Measurements from ENCODE around the gene VDR.
"Not testable (repeated sequence)": the region's sequence is repeated elsewhere in the genome, so short reads cannot be mapped to it uniquely, and the experiment has no call there.

Gene VDR

GRCh38 chr12:47811072-47811396, 93.8 kb downstream of the VDR start:
- DNase-seq = no peak

GRCh38 chr12:47809518-47809917, 95.3 kb downstream of the VDR start:
- not testable (repeated sequence) for DNase-seq

- DNase-seq = peak; percentile 76
These were observed 96.0 kb downstream of the VDR start for GRCh38 chr12:47808574-47809365.

- DNase-seq = peak; percentile 91
These were observed 96.7 kb downstream of the VDR start for GRCh38 chr12:47808050-47808449.

- no peak for DNase-seq
These were observed 97.5 kb downstream of the VDR start for GRCh38 chr12:47807338-47807737.

- DNase-seq = no peak
These were observed 99.4 kb downstream of the VDR start for GRCh38 chr12:47805417-47805816.

GRCh38 chr12:47804171-47804570, 100.6 kb downstream of the VDR start:
- no peak for DNase-seq

GRCh38 chr12:47803191-47803875, 101.5 kb downstream of the VDR start:
- no peak for DNase-seq

GRCh38 chr12:47802312-47802711, 102.5 kb downstream of the VDR start:
- no peak for DNase-seq

GRCh38 chr12:47801904-47802246, 102.9 kb downstream of the VDR start:
- DNase-seq = no peak

GRCh38 chr12:47801170-47801903, 103.5 kb downstream of the VDR start:
- DNase-seq = no peak

- no peak for DNase-seq
These were observed 104.2 kb downstream of the VDR start for GRCh38 chr12:47800582-47800981.

- DNase-seq = no peak
These were observed 105.3 kb downstream of the VDR start for GRCh38 chr12:47799357-47799955.

- DNase-seq = no peak
These were observed 106.3 kb downstream of the VDR start for GRCh38 chr12:47798382-47798948.

- peak; percentile 75 for DNase-seq
These were observed 107.4 kb downstream of the VDR start for GRCh38 chr12:47797441-47797840.

GRCh38 chr12:47795814-47796411, 108.9 kb downstream of the VDR start:
- no peak for DNase-seq

GRCh38 chr12:47795121-47795813, 109.5 kb downstream of the VDR start:
- DNase-seq = no peak

GRCh38 chr12:47794679-47795078, 110.1 kb downstream of the VDR start:
- DNase-seq = no peak

- no peak for DNase-seq
These were observed 111.6 kb downstream of the VDR start for GRCh38 chr12:47793015-47793681.

GRCh38 chr12:47791874-47792273, 112.9 kb downstream of the VDR start:
- DNase-seq = no peak

Measured in DMS53 (cell line).